K562 treated with DMSO at 1 percent for 12 hours (cell line): ENCODE results near the gene CDC42SE1. TPM values are rescaled to one million over a fixed set of nuclear protein-coding genes. Genes with fewer than 3 reads are reported as not detected.

Experiments
- total RNA-seq: library from RNA; unstranded; fragments of 300-600 nt; gene quantifications from 2 replicates; pipeline ENCODE4 v1.2.3, GENCODE V29; 2022; ENCODE audit not compliant: insufficient read depth

Gene CDC42SE1
- total RNA-seq, result 30.9 and 78.5 TPM in 2 replicates

GRCh38 chr1:151059109-151060006, at the start of gene CDC42SE1:
CDC42SE1 (minus strand) TSS chr1:151059622; CDS start chr1:151055730, 3,892 bp downstream.

GRCh38 chr1:151070474-151071276, 11.3 kb upstream of the CDC42SE1 start, which contains the start of gene GABPB2:
GABPB2 (plus strand) TSS chr1:151070761; CDS start chr1:151088190, 17,429 bp downstream.

DNA sequence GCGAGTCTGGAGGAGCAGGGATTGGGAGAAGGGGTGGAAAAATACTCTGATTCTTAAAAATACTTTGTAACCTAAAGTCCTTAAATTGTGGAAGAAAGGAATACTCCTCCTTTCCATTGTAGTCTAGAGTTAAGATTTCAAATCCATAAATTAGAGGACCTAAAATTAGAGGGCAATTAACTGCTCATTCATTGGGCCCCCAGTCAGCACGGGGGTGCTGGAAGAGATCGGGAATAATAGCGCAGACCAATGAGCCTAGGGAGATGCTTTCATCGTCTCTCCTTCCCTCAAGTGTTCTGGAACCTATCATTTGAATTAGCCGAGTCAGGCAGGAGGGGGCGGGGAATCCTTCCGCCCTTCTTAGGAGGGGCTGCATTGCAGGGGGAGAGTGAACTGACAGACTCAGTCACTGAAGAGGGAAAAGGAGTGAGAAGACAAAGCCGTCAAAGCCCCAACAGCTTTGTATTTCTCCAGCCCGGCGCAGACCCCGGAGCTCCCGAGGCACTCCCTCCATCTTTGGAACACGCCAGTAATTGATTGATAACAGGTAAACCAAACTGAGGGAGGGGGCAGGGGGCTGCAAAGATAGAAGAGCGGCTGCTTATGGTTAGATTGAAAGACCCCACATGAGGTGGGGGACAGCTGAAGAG, 710 bp upstream of the CDC42SE1 start, which contains the start of gene MLLT11:
Gene MLLT11 (plus strand): TSS at position 391 of the 650 bp plus-strand sequence. CDS start 6,828 bp downstream, outside the sequence.

DNA sequence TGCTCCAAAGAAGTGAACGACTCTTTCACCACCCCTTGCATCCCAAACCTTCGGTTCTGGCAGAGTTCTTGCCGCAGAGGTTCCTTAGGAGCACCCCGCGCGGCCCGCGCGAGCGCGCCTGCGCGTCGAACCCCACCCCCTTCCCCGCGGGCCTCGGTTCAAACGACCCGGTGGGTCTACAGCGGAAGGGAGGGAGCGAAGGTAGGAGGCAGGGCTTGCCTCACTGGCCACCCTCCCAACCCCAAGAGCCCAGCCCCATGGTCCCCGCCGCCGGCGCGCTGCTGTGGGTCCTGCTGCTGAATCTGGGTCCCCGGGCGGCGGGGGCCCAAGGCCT, 11.9 kb downstream of the CDC42SE1 start, which contains the start of gene C1orf56:
Gene C1orf56 (plus strand): TSS at position 161 of the 334 bp plus-strand sequence. CDS start 97 bp downstream, at position 258.

GRCh38 chr1:151036356-151036755, 23.1 kb downstream of the CDC42SE1 start, which contains the start of gene BNIPL:
BNIPL (plus strand) TSS chr1:151036586; CDS start chr1:151036726, 140 bp downstream.

DNA sequence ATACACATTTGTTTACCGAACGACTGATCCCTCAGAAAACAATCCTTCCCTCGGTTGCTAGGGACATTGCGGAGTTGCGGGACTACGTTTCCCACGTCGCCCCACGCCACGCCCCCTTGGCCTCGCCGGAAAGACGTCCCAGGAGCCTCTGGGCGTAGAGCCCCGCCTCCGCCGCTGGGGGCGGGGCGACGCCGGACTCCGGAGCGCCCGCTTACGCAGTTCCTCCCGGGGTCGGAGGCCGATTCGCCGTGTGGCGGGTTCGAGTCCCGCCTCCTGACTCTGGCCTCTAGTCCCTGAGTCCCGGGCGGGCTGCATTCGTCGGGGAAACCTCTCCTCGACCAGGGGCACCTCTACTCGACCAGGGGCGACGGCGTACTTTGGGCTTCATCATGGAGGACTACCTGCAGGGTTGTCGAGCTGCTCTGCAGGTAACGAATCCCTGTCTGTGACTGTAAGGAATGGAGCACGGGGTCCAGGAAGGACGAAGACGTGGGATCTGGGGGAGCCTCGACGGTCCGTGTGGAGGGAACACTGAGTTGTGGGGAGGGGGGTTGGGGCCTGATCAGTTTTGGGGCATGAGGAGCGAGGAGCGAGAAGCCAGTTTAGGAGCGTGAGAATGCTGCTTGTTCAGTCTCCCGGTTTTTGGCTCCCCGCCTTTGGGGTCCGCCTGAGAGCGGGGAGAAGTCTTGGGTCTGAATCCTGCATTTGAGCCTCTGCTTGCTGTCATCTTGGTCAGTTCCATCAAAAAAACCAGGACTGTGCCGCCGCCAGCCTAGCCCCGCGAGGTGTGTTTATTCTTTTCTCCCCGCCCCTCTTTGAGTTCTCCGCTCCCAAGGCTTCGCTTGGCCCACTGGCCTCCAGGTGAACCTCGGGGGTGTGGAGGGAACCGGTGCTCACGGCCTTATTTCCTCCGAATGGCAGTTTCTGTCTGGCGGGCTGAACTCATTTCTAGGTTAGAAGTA, 50.9 kb downstream of the CDC42SE1 start, which contains the start of gene PRUNE1:
Gene PRUNE1 (plus strand): TSS at position 206 of the 962 bp plus-strand sequence. CDS start 184 bp downstream, at position 390.

DNA sequence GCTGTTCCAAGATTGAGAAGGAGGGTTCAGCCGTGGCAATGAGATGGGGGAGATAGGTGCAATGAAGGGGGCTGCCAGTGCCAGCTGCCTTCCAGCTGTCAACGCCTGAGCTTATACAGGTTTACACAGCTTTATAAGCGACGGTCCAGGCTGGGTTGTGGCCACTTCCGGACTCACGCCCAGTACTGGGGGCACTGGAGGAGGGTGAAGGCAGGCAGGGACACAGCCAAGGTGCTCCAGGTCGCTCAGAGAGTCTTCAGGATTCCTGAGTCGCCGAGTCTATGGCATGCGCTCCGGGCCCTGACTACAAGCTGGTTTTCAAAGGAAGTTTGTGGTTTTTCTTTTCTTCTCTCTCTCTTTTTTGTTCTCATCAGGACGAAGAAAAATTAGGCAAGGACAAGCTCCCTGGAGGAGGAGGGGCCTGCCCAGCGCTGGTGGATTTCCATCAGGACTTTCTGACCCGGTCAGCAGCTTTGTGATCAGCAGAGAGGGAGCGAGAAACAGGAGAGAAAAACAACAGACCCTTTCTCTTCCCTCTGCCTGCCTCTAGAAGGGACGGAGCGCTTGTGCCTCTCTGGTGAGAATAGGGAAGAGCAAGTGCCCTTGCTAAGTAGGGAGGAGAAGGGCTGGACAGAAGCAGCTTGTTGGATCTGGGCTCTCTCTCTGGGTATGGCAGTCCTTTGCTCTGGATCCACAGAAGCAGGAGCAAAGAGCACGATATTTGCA, 52.9 kb downstream of the CDC42SE1 start, which contains the start of gene MINDY1:
Gene MINDY1 (minus strand): TSS at position 576 of the 726 bp plus-strand sequence. CDS start 4,285 bp downstream, outside the sequence.

Other genes starting within 250 kb of the CDC42SE1 start
- 8.4 and 35.1 TPM in 2 replicates for gene ARNT, start 183.0 kb downstream of the CDC42SE1 start, total RNA-seq
- not detected in 2 replicates for gene CTXND2, start 172.5 kb downstream of the CDC42SE1 start, total RNA-seq
- gene SETDB1, start 133.3 kb downstream of the CDC42SE1 start, total RNA-seq, result 15.8 and 26.4 TPM in 2 replicates
- 129 and 225 TPM in 2 replicates for gene CERS2, start 84.8 kb downstream of the CDC42SE1 start, total RNA-seq
- gene ANXA9, start 77.3 kb downstream of the CDC42SE1 start, total RNA-seq, result 1.9 and 9.1 TPM in 2 replicates
- 5.7 and 18.8 TPM in 2 replicates for gene MINDY1, start 52.7 kb downstream of the CDC42SE1 start, total RNA-seq
- gene PRUNE1, start 51.2 kb downstream of the CDC42SE1 start, total RNA-seq, result 12.8 and 32.1 TPM in 2 replicates
- 1.4 and 3.2 TPM in 2 replicates for gene BNIPL, start 23.0 kb downstream of the CDC42SE1 start, total RNA-seq
- 2.7 and 4.8 TPM in 2 replicates for gene C1orf56, start 11.9 kb downstream of the CDC42SE1 start, total RNA-seq
- 5.1 and 9.4 TPM in 2 replicates for gene MLLT11, start 775 bp upstream of the CDC42SE1 start, total RNA-seq
- gene GABPB2, start 11.1 kb upstream of the CDC42SE1 start, total RNA-seq, result 0.97 and 7.5 TPM in 2 replicates
- gene SEMA6C, start 87.0 kb upstream of the CDC42SE1 start, total RNA-seq, result 5.3 and 7.6 TPM in 2 replicates
- not detected in 2 replicates for gene TNFAIP8L2, start 97.0 kb upstream of the CDC42SE1 start, total RNA-seq
- 2.3 and 4.8 TPM in 2 replicates for gene LYSMD1, start 106.3 kb upstream of the CDC42SE1 start, total RNA-seq
- gene SCNM1, start 106.5 kb upstream of the CDC42SE1 start, total RNA-seq, result 56.7 and 62.1 TPM in 2 replicates
- not detected in 2 replicates for gene TMOD4, start 116.4 kb upstream of the CDC42SE1 start, total RNA-seq
- gene VPS72, start 130.6 kb upstream of the CDC42SE1 start, total RNA-seq, result 74.3 and 74.9 TPM in 2 replicates
- gene PIP5K1A, start 138.9 kb upstream of the CDC42SE1 start, total RNA-seq, result 8.2 and 26.4 TPM in 2 replicates
- gene PSMD4, start 195.1 kb upstream of the CDC42SE1 start, total RNA-seq, result 300 and 354 TPM in 2 replicates
- 19.6 and 35.6 TPM in 2 replicates for gene ZNF687, start 222.7 kb upstream of the CDC42SE1 start, total RNA-seq